ENCODE measurements around the gene GRB2.

- no peak for TF ChIP-seq CTCF (IDR thresholded peaks at IDR 0.05; ENCODE audit: insufficient read depth, low read length)
- no peak for TF ChIP-seq REST (IDR thresholded peaks at IDR 0.05; ENCODE audit: insufficient replicate concordance, low read depth)
- TF ChIP-seq POLR2AphosphoS5 (IDR thresholded peaks at IDR 0.05; ENCODE audit: low read depth), result no peak
- no peak for TF ChIP-seq SPI1 (IDR thresholded peaks at IDR 0.05; ENCODE audit: borderline replicate concordance, low read depth)
Measured at GRCh38 chr17:75356260-75356937, 49.1 kb downstream of the GRB2 start.
